ENCODE data around the gene OR2T2.
"Not testable (repeated sequence)": the region's sequence is repeated elsewhere in the genome, so short reads cannot be mapped to it uniquely, and the experiment has no call there.

Gene OR2T2

DNA sequence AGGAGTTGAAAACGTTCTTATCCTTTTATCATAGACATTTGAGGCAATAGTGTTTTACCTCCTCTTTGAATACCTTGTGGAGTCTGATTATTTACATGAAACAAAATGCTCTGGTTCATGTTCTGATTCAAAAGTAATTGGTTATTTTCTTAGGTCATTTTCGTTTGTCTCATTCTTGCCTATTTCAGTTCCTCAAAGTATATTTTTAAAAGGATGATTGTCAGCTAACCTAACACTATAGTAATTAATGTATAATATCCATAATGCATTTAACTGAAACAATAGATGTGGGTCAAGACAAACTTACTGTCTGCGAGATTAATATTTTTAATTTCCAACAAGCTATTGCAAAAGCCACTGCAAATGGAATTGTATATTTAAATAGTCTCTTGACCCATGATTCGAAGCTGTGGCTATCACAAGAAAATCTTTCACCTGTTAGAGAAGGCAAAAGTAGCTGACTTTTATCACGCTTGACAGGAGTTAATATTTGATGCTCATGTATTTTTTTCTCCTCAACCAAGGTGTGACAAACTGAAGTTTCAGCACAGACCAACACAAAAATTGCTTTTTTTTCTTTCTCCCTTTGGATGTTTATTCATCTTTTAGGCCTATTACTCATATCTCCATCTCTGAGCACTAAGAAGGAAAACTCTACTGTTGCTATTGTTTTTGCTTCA, 5.2 kb downstream of the OR2T2 start:
- not testable (repeated sequence) for DNase-seq

DNA sequence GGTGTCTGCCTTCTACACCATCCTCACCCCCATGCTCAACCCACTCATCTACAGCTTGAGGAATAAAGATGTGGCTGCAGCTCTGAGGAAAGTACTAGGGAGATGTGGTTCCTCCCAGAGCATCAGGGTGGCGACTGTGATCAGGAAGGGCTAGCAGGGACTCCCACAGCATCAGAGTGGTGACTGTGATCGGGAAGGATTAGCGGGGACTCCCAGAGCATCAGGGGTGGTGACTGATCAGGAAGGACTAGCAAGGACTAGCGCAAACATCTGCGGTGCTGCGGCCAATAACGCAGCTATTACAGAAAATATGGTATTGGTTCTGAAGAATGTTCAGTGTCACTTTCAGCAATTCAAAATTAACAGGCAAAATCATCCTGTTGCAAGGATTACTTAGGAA, 8.2 kb downstream of the OR2T2 start:
- not testable (repeated sequence) for DNase-seq

DNA sequence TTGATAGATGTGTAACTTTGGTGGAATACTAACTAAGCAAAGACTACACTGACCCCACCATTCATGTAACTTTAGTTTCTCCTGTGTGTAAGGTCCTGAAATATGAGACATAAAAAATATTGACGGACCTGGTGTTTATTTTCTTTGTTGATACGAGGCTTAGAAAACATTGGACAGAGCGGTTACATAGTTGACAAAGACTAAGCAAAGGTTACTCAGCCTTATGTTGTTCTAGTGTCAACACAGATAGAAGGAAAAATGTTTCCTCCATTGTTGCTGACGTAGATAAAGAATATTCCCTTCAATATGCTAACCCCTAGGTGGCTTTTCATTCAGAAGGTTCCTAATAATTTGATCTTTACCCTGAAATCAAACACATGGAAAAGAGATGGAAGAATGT, 9.6 kb downstream of the OR2T2 start:
- not testable (repeated sequence) for DNase-seq

DNA sequence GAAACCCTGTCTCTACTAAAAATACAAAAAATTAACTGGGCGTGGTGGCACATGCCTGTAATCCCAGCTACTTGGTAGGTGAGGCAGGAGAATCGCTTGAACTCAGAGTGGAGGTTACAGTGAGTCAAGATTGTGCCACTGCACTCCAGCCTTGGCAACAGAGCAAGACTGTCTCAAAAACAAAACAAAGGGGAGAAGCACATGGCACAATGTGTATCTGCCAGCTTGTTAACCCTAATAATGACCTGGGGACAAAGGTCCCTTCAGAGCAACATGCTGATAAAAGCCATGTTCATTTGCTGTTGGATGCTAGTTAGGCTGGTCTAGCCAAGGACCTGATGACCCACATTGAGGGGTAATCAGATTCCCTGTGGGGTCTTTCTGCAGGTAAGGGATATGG, 11.2 kb downstream of the OR2T2 start:
- not testable (repeated sequence) for DNase-seq

DNA sequence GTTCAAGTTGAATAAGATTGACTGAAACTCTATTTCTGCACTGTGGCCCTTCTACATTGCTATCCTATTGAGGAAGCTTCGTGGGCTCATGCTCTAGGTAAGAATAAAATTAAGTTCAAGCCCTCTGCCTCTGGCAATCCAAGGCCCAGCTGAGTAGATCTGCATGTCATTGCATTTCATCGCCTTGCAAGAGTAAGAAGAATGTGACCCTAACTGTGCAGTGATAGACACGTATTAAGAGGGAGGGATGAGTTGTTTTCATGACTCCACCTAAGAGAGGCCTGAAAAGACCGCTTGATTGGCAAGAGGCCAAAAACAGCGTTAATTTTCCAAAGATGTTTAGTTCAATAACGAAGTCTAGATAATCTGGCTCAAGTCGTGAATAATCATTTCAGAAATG, 13.7 kb downstream of the OR2T2 start:
- DNase-seq, result not testable (repeated sequence)

DNA sequence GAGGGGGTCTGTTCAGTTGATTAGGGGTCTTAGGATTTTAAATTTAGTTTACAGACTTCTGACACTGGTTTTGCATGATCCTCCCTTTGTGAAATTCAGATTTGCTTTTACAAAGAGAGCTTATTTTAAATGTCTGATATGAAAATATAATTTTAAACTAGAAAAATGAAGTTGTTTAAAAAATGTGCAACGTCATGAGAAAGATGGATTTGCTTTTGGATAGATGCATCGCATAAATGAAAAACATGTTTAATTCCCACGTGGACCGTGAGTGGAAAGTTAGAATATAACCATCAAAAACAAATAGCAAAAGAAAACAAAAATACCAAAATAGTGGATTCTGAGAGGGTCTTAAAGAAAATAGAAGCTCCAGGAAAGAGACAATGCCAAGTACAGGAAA, 25.7 kb downstream of the OR2T2 start:
- DNase-seq, result no peak

DNA sequence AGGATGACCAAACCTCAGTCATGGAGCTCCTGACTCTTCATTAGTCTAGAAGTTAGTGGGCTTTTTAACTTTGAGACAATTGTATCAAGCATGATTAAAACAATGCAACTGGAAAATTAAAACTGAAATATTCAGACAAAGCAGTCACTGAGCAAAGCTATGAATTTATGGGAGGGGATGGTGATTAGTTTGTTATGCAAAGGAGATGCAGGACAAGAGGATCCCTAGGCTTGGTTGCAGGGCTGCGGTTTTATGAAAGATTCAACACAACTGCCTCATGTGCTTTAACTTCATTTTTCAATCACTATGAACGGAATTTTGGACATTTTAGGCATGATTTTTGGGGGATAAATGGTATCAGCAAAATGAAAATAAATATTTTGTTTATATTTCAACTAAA, 26.7 kb downstream of the OR2T2 start:
- DNase-seq, result not testable (repeated sequence)

DNA sequence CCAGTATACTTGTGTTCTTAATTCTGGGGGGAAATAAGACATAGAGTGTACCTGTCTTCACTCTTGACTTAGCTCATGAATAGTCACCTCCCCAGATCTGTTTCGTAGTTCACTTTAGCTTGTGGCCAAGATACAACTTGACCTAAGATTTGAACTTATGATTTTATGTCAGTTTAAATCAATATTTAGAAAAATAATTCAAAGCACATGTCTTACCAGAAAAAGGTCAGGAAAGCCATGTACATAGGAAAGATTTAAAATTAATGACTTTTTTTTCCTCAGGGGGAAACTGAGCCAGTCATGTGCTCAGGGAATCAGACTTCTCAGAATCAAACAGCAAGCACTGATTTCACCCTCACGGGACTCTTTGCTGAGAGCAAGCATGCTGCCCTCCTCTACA, 27.6 kb downstream of the OR2T2 start, which contains the start of gene OR2T3:
OR2T3 (plus strand) TSS at position 301 of the 400 bp plus-strand sequence; CDS start at position 301, 0 bp downstream.
- DNase-seq, result not testable (repeated sequence)

DNA sequence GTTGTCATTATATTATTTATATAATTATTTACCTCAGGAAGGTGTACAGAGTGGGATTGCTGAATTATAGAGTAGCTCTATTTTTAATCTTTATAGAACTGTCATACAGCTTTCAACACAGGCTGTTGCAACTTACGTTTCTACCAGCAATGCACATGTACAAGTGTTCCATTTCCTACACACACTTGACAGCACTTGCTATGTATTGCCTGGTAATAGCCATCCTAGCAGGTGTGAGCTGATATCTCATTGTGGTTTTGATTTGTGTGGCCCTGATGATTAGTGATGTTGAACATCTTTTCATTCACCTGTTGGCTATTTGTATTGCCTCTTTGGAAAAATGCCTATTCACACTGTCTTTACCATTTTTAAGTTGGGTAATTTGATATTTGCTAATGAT, 30.2 kb downstream of the OR2T2 start:
- DNase-seq, result not testable (repeated sequence)

DNA sequence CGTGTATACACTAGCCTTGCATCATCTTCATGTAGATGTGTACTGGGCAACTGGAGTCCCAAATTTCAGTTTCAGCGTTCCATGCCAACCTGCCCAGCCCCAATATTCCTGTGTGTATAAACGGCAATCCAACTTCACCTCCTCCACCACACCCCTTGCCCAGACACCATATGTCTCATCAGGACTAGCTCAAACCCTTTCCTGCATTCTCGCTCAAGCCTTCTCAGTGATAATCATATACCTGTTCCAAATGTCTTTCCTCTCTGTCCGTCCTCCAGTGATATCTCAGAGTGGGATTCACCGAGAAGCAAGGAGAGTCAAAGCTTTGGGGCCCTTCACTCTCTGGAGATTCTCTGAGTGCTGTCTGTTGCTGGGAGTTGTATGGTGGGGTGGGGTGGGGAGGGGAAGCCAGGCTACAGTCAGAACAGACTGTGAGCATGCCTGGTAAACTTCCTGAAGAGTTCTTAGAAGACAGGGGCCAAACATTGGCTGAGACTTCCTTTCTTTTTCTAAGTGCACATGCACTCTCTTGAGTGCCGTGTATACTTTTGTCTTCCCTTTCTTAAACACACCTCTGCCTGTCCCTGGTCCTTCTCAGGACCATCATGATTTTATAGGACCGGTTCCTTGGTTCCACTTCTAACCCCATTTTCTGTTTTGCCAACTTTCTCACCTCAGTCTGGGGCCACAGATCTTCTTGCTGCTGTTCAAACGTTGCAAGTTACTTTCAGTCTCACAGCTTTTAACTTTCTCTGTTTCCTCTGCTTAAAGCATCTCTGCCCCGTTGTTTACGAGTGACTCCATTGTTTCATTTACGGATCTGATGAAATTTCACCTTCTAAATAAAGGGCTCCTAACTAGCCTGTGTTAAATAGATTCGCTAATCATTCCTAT, 36.5 kb downstream of the OR2T2 start:
- DNase-seq, result not testable (repeated sequence)

DNA sequence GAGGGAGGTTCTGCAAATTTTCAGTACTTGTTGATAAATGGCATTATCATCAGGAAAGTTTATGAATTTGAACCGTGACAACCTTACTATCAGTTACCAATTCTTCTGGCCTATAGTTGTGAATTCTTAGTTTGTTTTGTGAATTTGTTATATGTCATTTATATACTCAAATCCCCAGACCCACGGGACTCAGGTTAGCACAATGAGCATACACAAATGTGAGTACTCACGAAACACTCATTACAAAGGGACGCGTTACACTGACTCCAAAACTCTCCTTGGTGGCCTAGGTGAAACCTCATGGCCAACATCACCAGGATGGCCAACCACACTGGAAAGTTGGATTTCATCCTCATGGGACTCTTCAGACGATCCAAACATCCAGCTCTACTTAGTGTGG, 42.9 kb downstream of the OR2T2 start, which contains the start of gene OR2T5:
OR2T5 (plus strand) TSS at position 301 of the 400 bp plus-strand sequence; CDS start at position 301, 0 bp downstream.
- DNase-seq, result not testable (repeated sequence)

DNA sequence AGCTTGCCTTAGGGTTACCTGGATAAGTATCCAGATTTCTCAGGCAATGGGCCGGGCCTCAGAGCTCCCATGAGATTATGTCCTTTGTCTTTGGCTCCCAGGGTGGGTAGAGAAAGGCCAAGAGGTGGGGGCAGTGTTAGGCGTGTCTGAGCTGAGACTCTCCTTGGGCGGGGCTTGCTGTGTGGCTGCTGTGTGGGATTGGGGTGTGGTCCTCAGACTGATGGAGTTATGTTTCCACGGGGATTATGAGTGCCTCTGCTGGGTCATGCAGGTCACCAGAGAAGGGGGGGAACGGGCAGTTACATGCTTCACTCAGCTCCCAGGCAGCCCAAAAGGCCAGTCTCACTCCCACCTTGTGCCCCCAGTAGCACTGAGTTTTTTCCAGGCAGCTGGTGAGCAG, 51.2 kb downstream of the OR2T2 start:
- not testable (repeated sequence) for DNase-seq

DNA sequence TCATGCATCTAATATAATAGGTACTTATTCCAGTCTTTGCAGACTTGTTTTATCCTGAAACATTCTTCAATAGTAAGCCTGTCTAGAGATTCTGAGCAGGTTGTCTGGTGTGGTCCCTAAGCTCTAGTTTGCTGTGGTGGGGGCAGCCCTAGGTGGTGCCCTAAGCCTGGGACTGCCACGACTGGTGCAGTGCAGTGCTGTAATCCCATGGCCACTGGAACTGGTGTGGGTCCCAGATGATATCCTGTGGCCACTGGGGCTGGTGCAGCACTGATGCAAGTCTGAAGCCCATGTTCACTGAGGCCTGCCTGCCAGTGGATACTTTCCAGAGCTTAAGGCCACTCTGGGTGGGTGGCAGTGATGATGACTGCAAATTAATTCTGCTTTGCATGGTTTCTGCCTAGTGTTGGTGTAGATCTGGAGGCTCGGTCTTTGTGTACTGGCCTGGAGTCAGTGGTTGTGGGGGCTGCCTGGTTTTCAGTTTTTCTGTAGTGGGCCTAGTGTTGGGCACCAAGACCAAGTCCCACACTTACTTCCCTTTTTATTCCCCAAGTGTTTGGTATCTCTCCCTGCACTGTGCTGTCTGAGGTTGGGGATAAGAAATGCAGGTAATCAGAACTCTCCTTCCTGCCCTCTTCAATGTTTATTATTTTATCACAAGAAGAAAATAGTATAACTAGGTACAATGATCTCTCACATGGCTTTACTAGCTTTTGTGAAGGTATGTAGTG, 55.0 kb downstream of the OR2T2 start:
- DNase-seq, result not testable (repeated sequence)

Measured in NCI-H1417 treated with DMSO at 0.1 percent for 48 hours (cell line).